Measurements from ENCODE around the gene CNIH3. TPM values are rescaled to one million over a fixed set of nuclear protein-coding genes. Genes with fewer than 3 reads are reported as not detected.

Gene CNIH3
- polyA plus RNA-seq, 1 donor (not counting 4 experiments of a cell fraction or from before 2014, with no cell fraction given): 0.81 TPM

- Histone ChIP-seq H4K20me1 (ENCODE audit: control insufficient read depth, extremely low read depth, insufficient read depth, low read length) (no peaks in the 10 kb centered on the region), H3K79me2 (ENCODE audit: control insufficient read depth, insufficient read depth, low read length) (no peaks in the 10 kb centered on the region), H3K36me3 (ENCODE audit: control insufficient read depth in 2 of 2, extremely low read depth in 1 of 2, insufficient read depth in 2 of 2, low read length in 2 of 2) (no peaks in the 10 kb centered on the region), H2AFZ (ENCODE audit: control insufficient read depth, low read length) (no peak overlapping the region), H3K4me2 (ENCODE audit: control insufficient read depth, extremely low read depth, insufficient read depth, low read depth, low read length) (no peak overlapping the region), H3K9me1 (ENCODE audit: control insufficient read depth, extremely low read depth, insufficient read depth, low read length) (no peaks in the 10 kb centered on the region), H3K27ac (ENCODE audit: control insufficient read depth, insufficient read depth, low read length) (no peak overlapping the region), H3K4me3 (ENCODE audit: control insufficient read depth in 2 of 3, extremely low read depth in 1 of 3, insufficient read depth in 2 of 3, low read depth in 1 of 3, low read length in 3 of 3) (no peak overlapping the region), H3K9ac (ENCODE audit: control insufficient read depth, extremely low read depth, insufficient read depth, low read length) (no peak overlapping the region), H3K4me1 (ENCODE audit: control insufficient read depth, extremely low read depth, insufficient read depth, low read length) (no peaks in the 10 kb centered on the region), H3K27me3 (ENCODE audit: control insufficient read depth, extremely low read depth, insufficient read depth, low read length) (no peaks in the 10 kb centered on the region), H3K9me3 (ENCODE audit: control insufficient read depth, low read depth, low read length) (no peaks in the 10 kb centered on the region)
- FAIRE-seq: no peak
- DNase-seq (ENCODE audit: low read depth, low spot score): no peak
- no peak for TF ChIP-seq EZH2 (IDR thresholded peaks at IDR 0.05; ENCODE audit: low read length)
- TF ChIP-seq CTCF (optimal IDR thresholded peaks at IDR 0.05 in 1 of 3, IDR thresholded peaks at IDR 0.05 in 1 of 3, conservative IDR thresholded peaks at IDR 0.05 in 1 of 3; ENCODE audit: extremely low read depth in 1 of 3, insufficient read depth in 2 of 3, low read length in 3 of 3): no peak
- dilution Hi-C loops (cut with MboI; ENCODE audit: extremely low pct_ligation_motif_present, low sequenced_read_pairs): no loop called here
Measured at GRCh38 chr1:224777180-224777579, 161.1 kb downstream of the CNIH3 start.

- Histone ChIP-seq H3K9me1 (ENCODE audit: control insufficient read depth, extremely low read depth, insufficient read depth, low read length) (no peaks in the 10 kb centered on the region), H3K36me3 (ENCODE audit: control insufficient read depth in 2 of 2, extremely low read depth in 1 of 2, insufficient read depth in 2 of 2, low read length in 2 of 2) (no peaks in the 10 kb centered on the region), H2AFZ (ENCODE audit: control insufficient read depth, low read length) (no peak overlapping the region), H3K9me3 (ENCODE audit: control insufficient read depth, low read depth, low read length) (no peaks in the 10 kb centered on the region), H3K27me3 (ENCODE audit: control insufficient read depth, extremely low read depth, insufficient read depth, low read length) (no peaks in the 10 kb centered on the region), H4K20me1 (ENCODE audit: control insufficient read depth, extremely low read depth, insufficient read depth, low read length) (no peaks in the 10 kb centered on the region), H3K79me2 (ENCODE audit: control insufficient read depth, insufficient read depth, low read length) (no peaks in the 10 kb centered on the region), H3K9ac (ENCODE audit: control insufficient read depth, extremely low read depth, insufficient read depth, low read length) (no peak overlapping the region), H3K27ac (ENCODE audit: control insufficient read depth, insufficient read depth, low read length) (no peak overlapping the region), H3K4me1 (ENCODE audit: control insufficient read depth, extremely low read depth, insufficient read depth, low read length) (no peaks in the 10 kb centered on the region), H3K4me3 (ENCODE audit: control insufficient read depth in 2 of 3, extremely low read depth in 1 of 3, insufficient read depth in 2 of 3, low read depth in 1 of 3, low read length in 3 of 3) (no peak overlapping the region), H3K4me2 (ENCODE audit: control insufficient read depth, extremely low read depth, insufficient read depth, low read depth, low read length) (no peak overlapping the region)
- no peak for FAIRE-seq
- TF ChIP-seq CTCF (optimal IDR thresholded peaks at IDR 0.05 in 1 of 3, IDR thresholded peaks at IDR 0.05 in 1 of 3, conservative IDR thresholded peaks at IDR 0.05 in 1 of 3; ENCODE audit: extremely low read depth in 1 of 3, insufficient read depth in 2 of 3, low read length in 3 of 3) (no peak), EZH2 (IDR thresholded peaks at IDR 0.05; ENCODE audit: low read length) (no peak)
- dilution Hi-C loops (cut with MboI; ENCODE audit: extremely low pct_ligation_motif_present, low sequenced_read_pairs): no loop called here
- no peak for DNase-seq (ENCODE audit: low read depth, low spot score)
Measured at GRCh38 chr1:224779536-224779935, 163.4 kb downstream of the CNIH3 start.

Measured in keratinocyte (primary cell).